ENCODE measurements around the gene NFASC.

- no peak for TF ChIP-seq EZH2 (IDR thresholded peaks at IDR 0.05; ENCODE audit: insufficient read depth, low read length)
- peak; percentile 97 for TF ChIP-seq CTCF (IDR thresholded peaks at IDR 0.05; ENCODE audit: insufficient read depth, low read depth, low read length)
These were observed 71.0 kb downstream of the NFASC start for GRCh38 chr1:204941421-204942338.

All from astrocyte (in vitro differentiated cells and primary cell).